ENCODE results near the gene PPP2R2B. TPM values are rescaled to one million over a fixed set of nuclear protein-coding genes. Genes with fewer than 3 reads are reported as not detected.

PPP2R2B gene
- polyA plus RNA-seq, 1 donor (not counting 4 experiments of a cell fraction or from before 2014, with no cell fraction given) = 0.33 TPM

GRCh38 chr5:146710348-146710747, 168.2 kb downstream of the PPP2R2B start:
- peak overlapping the region; percentile 35 for H3K4me2 ChIP-seq (ENCODE audit: control insufficient read depth, extremely low read depth, insufficient read depth, low read depth, low read length)
- H3K9ac ChIP-seq (ENCODE audit: control insufficient read depth, extremely low read depth, insufficient read depth, low read length) = no peak overlapping the region
- H3K27me3 ChIP-seq (ENCODE audit: control insufficient read depth, extremely low read depth, insufficient read depth, low read length) = no peaks in the 10 kb centered on the region
- no peaks in the 10 kb centered on the region for H3K9me3 ChIP-seq (ENCODE audit: control insufficient read depth, low read depth, low read length)
- TF ChIP-seq CTCF (optimal IDR thresholded peaks at IDR 0.05 in 1 of 3, IDR thresholded peaks at IDR 0.05 in 1 of 3, conservative IDR thresholded peaks at IDR 0.05 in 1 of 3; ENCODE audit: extremely low read depth in 1 of 3, insufficient read depth in 2 of 3, low read length in 3 of 3) (no peak), EZH2 (IDR thresholded peaks at IDR 0.05; ENCODE audit: low read length) (no peak)
- no peaks in the 10 kb centered on the region for H4K20me1 ChIP-seq (ENCODE audit: control insufficient read depth, extremely low read depth, insufficient read depth, low read length)
- peaks cover 21% of the 10 kb centered on the region for H3K4me1 ChIP-seq (ENCODE audit: control insufficient read depth, extremely low read depth, insufficient read depth, low read length)
- H3K9me1 ChIP-seq (ENCODE audit: control insufficient read depth, extremely low read depth, insufficient read depth, low read length) = no peaks in the 10 kb centered on the region
- no peak overlapping the region for H2AFZ ChIP-seq (ENCODE audit: control insufficient read depth, low read length)
- no peaks in the 10 kb centered on the region for H3K36me3 ChIP-seq (ENCODE audit: control insufficient read depth in 2 of 2, extremely low read depth in 1 of 2, insufficient read depth in 2 of 2, low read length in 2 of 2)
- FAIRE-seq (peak; percentile 84), DNase-seq (ENCODE audit: low read depth, low spot score) (no peak)
- dilution Hi-C loops (cut with MboI; ENCODE audit: extremely low pct_ligation_motif_present, low sequenced_read_pairs) = no loop called here
- H3K79me2 ChIP-seq (ENCODE audit: control insufficient read depth, insufficient read depth, low read length) = no peaks in the 10 kb centered on the region
- H3K27ac ChIP-seq (ENCODE audit: control insufficient read depth, insufficient read depth, low read length) = peak overlapping the region; percentile 27
- no peak overlapping the region for H3K4me3 ChIP-seq (ENCODE audit: control insufficient read depth in 2 of 3, extremely low read depth in 1 of 3, insufficient read depth in 2 of 3, low read depth in 1 of 3, low read length in 3 of 3)

DNA sequence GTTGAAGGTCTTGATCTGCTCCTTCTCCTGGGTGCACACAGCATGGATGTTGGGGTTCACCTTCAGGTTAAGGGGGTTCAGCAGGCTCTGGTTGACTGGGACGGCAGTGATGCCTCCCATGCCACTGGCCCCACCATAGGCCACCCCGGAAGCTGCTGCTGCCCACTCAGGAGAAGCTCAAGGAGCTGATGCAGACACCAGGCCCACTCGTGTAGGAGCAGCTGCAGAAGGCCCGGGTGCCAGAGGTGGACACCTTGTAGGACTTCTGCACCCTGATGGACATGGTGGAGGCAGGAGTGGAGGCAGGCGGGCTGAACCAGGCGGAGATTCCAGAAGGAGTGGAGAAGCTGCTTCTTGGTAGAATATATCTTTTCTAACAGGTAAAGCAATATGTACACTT, 171.2 kb downstream of the PPP2R2B start:
- dilution Hi-C loops (cut with MboI; ENCODE audit: extremely low pct_ligation_motif_present, low sequenced_read_pairs) = no loop called here
- Histone ChIP-seq H3K9me1 (ENCODE audit: control insufficient read depth, extremely low read depth, insufficient read depth, low read length) (no peaks in the 10 kb centered on the region), H2AFZ (ENCODE audit: control insufficient read depth, low read length) (no peak overlapping the region), H3K4me2 (ENCODE audit: control insufficient read depth, extremely low read depth, insufficient read depth, low read depth, low read length) (no peak overlapping the region), H3K9me3 (ENCODE audit: control insufficient read depth, low read depth, low read length) (no peaks in the 10 kb centered on the region), H3K9ac (ENCODE audit: control insufficient read depth, extremely low read depth, insufficient read depth, low read length) (no peak overlapping the region), H3K27me3 (ENCODE audit: control insufficient read depth, extremely low read depth, insufficient read depth, low read length) (no peaks in the 10 kb centered on the region), H4K20me1 (ENCODE audit: control insufficient read depth, extremely low read depth, insufficient read depth, low read length) (no peaks in the 10 kb centered on the region), H3K4me3 (ENCODE audit: control insufficient read depth in 2 of 3, extremely low read depth in 1 of 3, insufficient read depth in 2 of 3, low read depth in 1 of 3, low read length in 3 of 3) (no peak overlapping the region), H3K4me1 (ENCODE audit: control insufficient read depth, extremely low read depth, insufficient read depth, low read length) (peaks cover 49% of the 10 kb centered on the region), H3K79me2 (ENCODE audit: control insufficient read depth, insufficient read depth, low read length) (no peaks in the 10 kb centered on the region), H3K36me3 (ENCODE audit: control insufficient read depth in 2 of 2, extremely low read depth in 1 of 2, insufficient read depth in 2 of 2, low read length in 2 of 2) (no peaks in the 10 kb centered on the region), H3K27ac (ENCODE audit: control insufficient read depth, insufficient read depth, low read length) (no peak overlapping the region)
- FAIRE-seq (no peak), DNase-seq (ENCODE audit: low read depth, low spot score) (no peak)
- TF ChIP-seq EZH2 (IDR thresholded peaks at IDR 0.05; ENCODE audit: low read length) = no peak
- no peak for TF ChIP-seq CTCF (optimal IDR thresholded peaks at IDR 0.05 in 1 of 3, IDR thresholded peaks at IDR 0.05 in 1 of 3, conservative IDR thresholded peaks at IDR 0.05 in 1 of 3; ENCODE audit: extremely low read depth in 1 of 3, insufficient read depth in 2 of 3, low read length in 3 of 3)
